ENCODE results near the gene DPH5.
A peak's percentile ranks its signal among the peaks of the same experiment; 100 is the strongest.

The DPH5 gene

GRCh38 chr1:101030881-101031280 lies 5.3 kb upstream of the DPH5 start:
- H3K36me3 ChIP-seq (ENCODE audit: control insufficient read depth, insufficient read depth, low read length) = no peaks in the 10 kb centered on the region
- no peak for DNase-seq (ENCODE audit: extremely low read depth, insufficient read length)
- no peaks in the 10 kb centered on the region for H3K27me3 ChIP-seq (replicated peaks; ENCODE audit: control insufficient read depth, insufficient read depth, low read length)
- no peak overlapping the region for H3K4me3 ChIP-seq (replicated peaks; ENCODE audit: low read depth, low read length)
- no peak for TF ChIP-seq CTCF (IDR thresholded peaks at IDR 0.05; ENCODE audit: insufficient read depth, low read length, poor library complexity, severe bottlenecking)

GRCh38 chr1:101029184-101029583 lies 3.6 kb upstream of the DPH5 start:
- Histone ChIP-seq H3K36me3 (ENCODE audit: control insufficient read depth, insufficient read depth, low read length) (no peaks in the 10 kb centered on the region), H3K27me3 (replicated peaks; ENCODE audit: control insufficient read depth, insufficient read depth, low read length) (no peaks in the 10 kb centered on the region), H3K4me3 (replicated peaks; ENCODE audit: low read depth, low read length) (no peak overlapping the region)
- TF ChIP-seq CTCF (IDR thresholded peaks at IDR 0.05; ENCODE audit: insufficient read depth, low read length, poor library complexity, severe bottlenecking) = no peak
- no peak for DNase-seq (ENCODE audit: extremely low read depth, insufficient read length)

GRCh38 chr1:101028466-101028865 lies 2.9 kb upstream of the DPH5 start:
- H3K27me3 ChIP-seq (replicated peaks; ENCODE audit: control insufficient read depth, insufficient read depth, low read length) = no peaks in the 10 kb centered on the region
- no peaks in the 10 kb centered on the region; the same call in 1 of the 2 replicates for H3K36me3 ChIP-seq (ENCODE audit: control insufficient read depth, insufficient read depth, low read length)
- H3K4me3 ChIP-seq (replicated peaks; ENCODE audit: low read depth, low read length) = peak overlapping the region; percentile 8; the same call in 1 of the 2 replicates
- TF ChIP-seq CTCF (IDR thresholded peaks at IDR 0.05; ENCODE audit: insufficient read depth, low read length, poor library complexity, severe bottlenecking) = no peak
- no peak for DNase-seq (ENCODE audit: extremely low read depth, insufficient read length)

- TF ChIP-seq CTCF (IDR thresholded peaks at IDR 0.05; ENCODE audit: insufficient read depth, low read length, poor library complexity, severe bottlenecking) = no peak
- no peaks in the 10 kb centered on the region; the same call in 1 of the 2 replicates for H3K36me3 ChIP-seq (ENCODE audit: control insufficient read depth, insufficient read depth, low read length)
- no peak for DNase-seq (ENCODE audit: extremely low read depth, insufficient read length)
- H3K4me3 ChIP-seq (replicated peaks; ENCODE audit: low read depth, low read length) = no peak overlapping the region; the same call in 1 of the 2 replicates
- H3K27me3 ChIP-seq (replicated peaks; ENCODE audit: control insufficient read depth, insufficient read depth, low read length) = no peaks in the 10 kb centered on the region
Measured at GRCh38 chr1:101027194-101027772, 1.7 kb upstream of the DPH5 start.

- no peak for DNase-seq (ENCODE audit: extremely low read depth, insufficient read length)
- H3K36me3 ChIP-seq (ENCODE audit: control insufficient read depth, insufficient read depth, low read length) = no peaks in the 10 kb centered on the region; the same call in 1 of the 2 replicates
- H3K27me3 ChIP-seq (replicated peaks; ENCODE audit: control insufficient read depth, insufficient read depth, low read length) = no peaks in the 10 kb centered on the region
- no peak for TF ChIP-seq CTCF (IDR thresholded peaks at IDR 0.05; ENCODE audit: insufficient read depth, low read length, poor library complexity, severe bottlenecking)
- H3K4me3 ChIP-seq (replicated peaks; ENCODE audit: low read depth, low read length) = peak overlapping the region; percentile 95
Measured at GRCh38 chr1:101026430-101026788, 825 bp upstream of the DPH5 start.

GRCh38 chr1:101025283-101025656 lies 314 bp downstream of the DPH5 start:
- DNase-seq (ENCODE audit: extremely low read depth, insufficient read length) = no peak
- Histone ChIP-seq H3K4me3 (replicated peaks; ENCODE audit: low read depth, low read length) (peak overlapping the region; percentile 95), H3K36me3 (ENCODE audit: control insufficient read depth, insufficient read depth, low read length) (no peaks in the 10 kb centered on the region; the same call in none of the 2 replicates), H3K27me3 (replicated peaks; ENCODE audit: control insufficient read depth, insufficient read depth, low read length) (no peaks in the 10 kb centered on the region)
- TF ChIP-seq CTCF (IDR thresholded peaks at IDR 0.05; ENCODE audit: insufficient read depth, low read length, poor library complexity, severe bottlenecking) = no peak

Measured in GM06990 (cell line).